GM23338 (cell line): ENCODE data around the gene KSR2.

Source experiments
- CREB1 ChIP-seq: fragments of 250-450 bp; sonication (Bioruptor Pico); IDR thresholded peaks from 2 replicates; pipeline ENCODE4 v1.5.0; 2020; ENCODE audit warnings: low read depth, mild to moderate bottlenecking, moderate library complexity
- EZH2 ChIP-seq: fragments of 200-600 bp; sonication (generic); IDR thresholded peaks from one replicate; pipeline ENCODE4 v1.8.0; 2017; ENCODE audit warnings: antibody characterized with exemption, mild to moderate bottlenecking, low read depth; ENCODE audit not compliant: unreplicated experiment
- EZH2phosphoT487 ChIP-seq: fragments of 200-600 bp; sonication (generic); IDR thresholded peaks from one replicate; pipeline ENCODE4 v1.8.1; 2018; ENCODE audit warnings: antibody characterized with exemption; ENCODE audit not compliant: unreplicated experiment
- TF ChIP-seq, protein P1 (sequence below), 2 experiments: fragments of 200-600 bp in 1 of 2; sonication (generic) in 1 of 2; conservative IDR thresholded peaks; 2 replicates each; pipeline versions ENCODE4 v1.5.1 to v1.6.1; 2016 to 2017; ENCODE audit warnings: antibody characterized with exemption in 2 of 2, low read depth in 2 of 2, mild to moderate bottlenecking in 2 of 2, moderate library complexity in 1 of 2

DNA sequence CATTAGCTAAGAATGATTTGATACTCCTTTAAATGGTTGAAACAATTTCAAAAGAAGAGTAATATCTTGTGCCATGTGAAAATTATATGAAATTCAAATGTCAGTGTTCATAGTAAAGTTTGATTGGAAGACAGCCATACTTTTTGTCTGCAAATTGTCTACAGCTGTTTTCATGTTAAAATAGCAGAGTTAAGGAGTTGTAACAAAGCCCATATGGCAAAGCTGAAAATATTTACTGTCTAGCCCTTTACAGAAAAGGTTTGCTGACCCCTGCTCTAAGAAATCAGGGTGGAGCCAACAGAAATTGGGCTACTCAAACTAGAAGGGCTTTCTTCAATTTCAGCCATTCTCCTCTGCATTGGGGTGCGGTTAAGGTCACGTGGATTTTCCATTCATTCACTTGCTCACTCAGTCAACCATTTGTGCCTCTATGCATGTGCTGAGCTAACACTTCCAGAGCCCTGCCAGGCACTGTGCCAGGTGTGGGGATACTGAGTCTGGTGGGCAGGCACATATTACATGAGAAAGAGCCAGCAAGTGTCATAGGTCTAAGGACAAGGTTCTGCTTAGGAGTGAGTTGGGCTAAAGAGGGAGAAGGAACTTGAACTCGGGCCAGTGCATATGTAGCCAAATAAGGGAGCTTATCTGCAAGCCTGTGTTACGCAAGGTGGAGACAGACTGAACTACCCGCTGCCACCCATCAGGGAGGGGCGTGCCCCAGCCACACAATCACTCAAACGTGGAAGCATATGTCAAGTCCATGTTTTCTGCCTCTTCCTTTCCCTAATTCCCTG is 467.5 kb downstream of the KSR2 start:
- TF ChIP-seq CREB1 (CRISPR knock-in tag): no peak
- TF ChIP-seq, protein P1, sequence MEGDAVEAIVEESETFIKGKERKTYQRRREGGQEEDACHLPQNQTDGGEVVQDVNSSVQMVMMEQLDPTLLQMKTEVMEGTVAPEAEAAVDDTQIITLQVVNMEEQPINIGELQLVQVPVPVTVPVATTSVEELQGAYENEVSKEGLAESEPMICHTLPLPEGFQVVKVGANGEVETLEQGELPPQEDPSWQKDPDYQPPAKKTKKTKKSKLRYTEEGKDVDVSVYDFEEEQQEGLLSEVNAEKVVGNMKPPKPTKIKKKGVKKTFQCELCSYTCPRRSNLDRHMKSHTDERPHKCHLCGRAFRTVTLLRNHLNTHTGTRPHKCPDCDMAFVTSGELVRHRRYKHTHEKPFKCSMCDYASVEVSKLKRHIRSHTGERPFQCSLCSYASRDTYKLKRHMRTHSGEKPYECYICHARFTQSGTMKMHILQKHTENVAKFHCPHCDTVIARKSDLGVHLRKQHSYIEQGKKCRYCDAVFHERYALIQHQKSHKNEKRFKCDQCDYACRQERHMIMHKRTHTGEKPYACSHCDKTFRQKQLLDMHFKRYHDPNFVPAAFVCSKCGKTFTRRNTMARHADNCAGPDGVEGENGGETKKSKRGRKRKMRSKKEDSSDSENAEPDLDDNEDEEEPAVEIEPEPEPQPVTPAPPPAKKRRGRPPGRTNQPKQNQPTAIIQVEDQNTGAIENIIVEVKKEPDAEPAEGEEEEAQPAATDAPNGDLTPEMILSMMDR (conservative IDR thresholded peaks at IDR 0.05; ENCODE audit: low read depth in 2 of 2): no peak
- no peak for TF ChIP-seq EZH2phosphoT487
- TF ChIP-seq EZH2: no peak
